ENCODE data around the gene EPHA5.

DNA sequence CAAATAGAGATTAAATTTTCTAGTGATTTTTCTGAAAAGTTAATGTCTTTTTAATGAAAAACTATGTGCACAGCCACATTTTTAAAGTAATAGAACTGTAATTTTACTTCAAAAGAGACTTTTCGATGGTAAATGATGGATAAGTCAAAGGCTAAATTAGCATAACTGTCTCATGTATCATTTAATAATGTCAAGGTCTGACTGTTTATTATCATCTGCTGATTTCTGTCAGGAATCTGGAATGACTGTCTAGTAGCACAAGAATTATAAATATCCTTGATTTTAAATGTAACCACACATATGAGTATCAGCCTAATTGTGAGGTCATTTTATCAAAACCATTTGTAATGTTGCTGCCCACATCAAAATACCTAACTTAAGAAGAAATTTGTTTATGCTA lies 333.8 kb downstream of the EPHA5 start:
- TF ChIP-seq, protein P1, sequence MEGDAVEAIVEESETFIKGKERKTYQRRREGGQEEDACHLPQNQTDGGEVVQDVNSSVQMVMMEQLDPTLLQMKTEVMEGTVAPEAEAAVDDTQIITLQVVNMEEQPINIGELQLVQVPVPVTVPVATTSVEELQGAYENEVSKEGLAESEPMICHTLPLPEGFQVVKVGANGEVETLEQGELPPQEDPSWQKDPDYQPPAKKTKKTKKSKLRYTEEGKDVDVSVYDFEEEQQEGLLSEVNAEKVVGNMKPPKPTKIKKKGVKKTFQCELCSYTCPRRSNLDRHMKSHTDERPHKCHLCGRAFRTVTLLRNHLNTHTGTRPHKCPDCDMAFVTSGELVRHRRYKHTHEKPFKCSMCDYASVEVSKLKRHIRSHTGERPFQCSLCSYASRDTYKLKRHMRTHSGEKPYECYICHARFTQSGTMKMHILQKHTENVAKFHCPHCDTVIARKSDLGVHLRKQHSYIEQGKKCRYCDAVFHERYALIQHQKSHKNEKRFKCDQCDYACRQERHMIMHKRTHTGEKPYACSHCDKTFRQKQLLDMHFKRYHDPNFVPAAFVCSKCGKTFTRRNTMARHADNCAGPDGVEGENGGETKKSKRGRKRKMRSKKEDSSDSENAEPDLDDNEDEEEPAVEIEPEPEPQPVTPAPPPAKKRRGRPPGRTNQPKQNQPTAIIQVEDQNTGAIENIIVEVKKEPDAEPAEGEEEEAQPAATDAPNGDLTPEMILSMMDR (optimal IDR thresholded peaks at IDR 0.05 in 1 of 3, IDR thresholded peaks at IDR 0.05 in 1 of 3, conservative IDR thresholded peaks at IDR 0.05 in 1 of 3; ENCODE audit: extremely low read depth in 1 of 3, insufficient read depth in 2 of 3, low read length in 3 of 3), result no peak
- no peak for TF ChIP-seq EZH2 (IDR thresholded peaks at IDR 0.05; ENCODE audit: low read length)

Measured in keratinocyte (primary cell).